Memory B cell (primary cell): ENCODE measurements around the gene ARHGAP40.
"Not testable (repeated sequence)": the region's sequence is repeated elsewhere in the genome, so short reads cannot be mapped to it uniquely, and the experiment has no call there.

Source experiments
- ATAC-seq: fragments of 150-1000 bp; cut with Tn5 transposase; 2 replicates; pipeline ENCODE4 v1.10.0; 2021; ENCODE audit warnings: low read depth, mild to moderate bottlenecking, moderate library complexity
- DNase-seq, 2 donors: peaks; one replicate each; pipeline ENCODE4 v3.0.0; 2022; ENCODE audit warnings: low spot score in 2 of 2
- H3K27ac Mint-ChIP-seq: one replicate; pipeline ENCODE4 v1.8.0; 2022; ENCODE audit warnings: mild to moderate bottlenecking, moderate library complexity, mixed read lengths
- H3K27me3 Mint-ChIP-seq: one replicate; pipeline ENCODE4 v1.8.0; 2022; ENCODE audit warnings: mixed read lengths
- H3K36me3 Mint-ChIP-seq: one replicate; pipeline ENCODE4 v1.8.0; 2022; ENCODE audit warnings: mild to moderate bottlenecking, mixed read lengths
- H3K4me1 Mint-ChIP-seq: one replicate; pipeline ENCODE4 v1.8.0; 2022; ENCODE audit warnings: mixed read lengths
- H3K4me3 Mint-ChIP-seq: one replicate; pipeline ENCODE4 v1.8.0; 2022; ENCODE audit warnings: mild to moderate bottlenecking, moderate library complexity, mixed read lengths
- H3K9me3 Mint-ChIP-seq: one replicate; pipeline ENCODE4 v1.8.0; 2022; ENCODE audit warnings: mixed read lengths

The ARHGAP40 gene

DNA sequence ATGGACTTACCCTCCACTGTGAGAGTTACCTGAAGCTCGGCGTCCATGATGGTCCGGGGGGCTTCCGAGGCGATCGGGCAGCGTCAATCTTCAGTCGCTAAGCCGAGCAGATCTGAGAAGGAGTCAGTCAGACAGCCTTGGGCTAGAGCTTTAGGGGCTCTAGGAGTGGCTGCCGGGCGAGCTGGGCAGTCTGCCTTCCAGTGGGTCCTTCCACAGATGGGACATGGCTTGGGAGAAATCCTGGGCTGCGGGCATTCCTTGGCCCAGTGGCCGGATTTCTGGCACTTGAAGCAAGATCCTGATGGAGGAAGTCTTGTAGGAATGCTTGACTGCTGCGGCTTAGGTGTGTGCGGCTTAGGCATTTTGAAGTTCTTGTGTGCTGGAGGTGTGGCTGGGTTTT lies 5.7 kb upstream of the ARHGAP40 start:
- H3K27ac Mint-ChIP-seq, DNase-seq, ATAC-seq, H3K9me3 Mint-ChIP-seq, H3K4me3 Mint-ChIP-seq, H3K4me1 Mint-ChIP-seq, H3K36me3 Mint-ChIP-seq: not testable (repeated sequence)
- peaks cover 14% of the 10 kb centered on the region for H3K27me3 Mint-ChIP-seq

DNA sequence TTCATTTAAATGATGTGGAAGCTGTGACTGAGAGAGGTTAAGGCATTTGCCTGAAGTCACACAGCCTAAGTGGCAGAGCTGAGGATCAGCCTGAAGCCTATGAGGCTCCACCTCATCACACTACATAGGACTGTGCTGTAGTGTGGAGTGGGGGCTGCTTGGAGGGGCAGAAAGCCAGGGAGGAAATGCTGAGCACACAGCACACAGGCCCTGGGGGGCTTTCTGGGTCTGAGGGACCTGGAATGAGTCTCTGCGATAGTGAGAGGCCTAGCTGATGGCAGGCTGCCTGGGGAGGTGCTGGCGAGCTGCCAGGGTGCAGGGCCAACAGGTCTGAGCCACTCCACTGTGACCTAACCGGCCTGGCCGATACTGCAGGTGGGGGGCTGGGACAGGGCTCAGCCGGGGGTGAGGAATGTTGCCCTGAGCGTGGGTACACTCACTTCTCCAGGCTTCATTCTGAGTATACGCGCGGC lies 2.2 kb upstream of the ARHGAP40 start:
- DNase-seq: no peak
- H3K4me1 Mint-ChIP-seq: peaks cover 4% of the 10 kb centered on the region

DNA sequence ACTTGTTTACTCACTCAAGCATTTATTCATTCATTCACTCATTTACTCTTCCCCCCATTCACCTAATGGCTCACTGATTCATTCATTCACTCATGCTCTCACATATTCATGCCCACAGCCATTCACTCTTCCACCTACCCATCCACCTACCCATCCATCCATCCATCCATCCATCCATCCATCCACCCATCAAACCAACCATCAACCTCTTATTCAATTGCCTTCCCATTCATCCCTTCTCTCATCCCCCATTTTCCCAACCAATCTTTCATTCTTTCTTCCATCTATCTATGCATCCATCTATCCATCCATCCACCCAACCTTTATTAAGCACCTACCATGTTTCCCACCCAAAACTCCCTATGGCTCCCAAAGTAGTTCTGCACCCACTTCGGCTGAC lies 1.6 kb upstream of the ARHGAP40 start:
- H3K9me3 Mint-ChIP-seq: no peaks in the 10 kb centered on the region
- DNase-seq: no peak
- H3K4me3 Mint-ChIP-seq: no peak overlapping the region
- no peak overlapping the region for H3K27ac Mint-ChIP-seq
- ATAC-seq: no peak
- H3K36me3 Mint-ChIP-seq: no peaks in the 10 kb centered on the region
- peaks cover 4% of the 10 kb centered on the region for H3K4me1 Mint-ChIP-seq
- H3K27me3 Mint-ChIP-seq: peaks cover 30% of the 10 kb centered on the region

More for the DNA sequence above, 2.2 kb upstream of the ARHGAP40 start:
- H3K36me3 Mint-ChIP-seq: no peaks in the 10 kb centered on the region
- H3K27me3 Mint-ChIP-seq: peaks cover 27% of the 10 kb centered on the region
- H3K27ac Mint-ChIP-seq: no peak overlapping the region
- H3K4me3 Mint-ChIP-seq: no peak overlapping the region
- no peak for ATAC-seq
- H3K9me3 Mint-ChIP-seq: no peaks in the 10 kb centered on the region

- ATAC-seq (no peak), DNase-seq (no peak)
- Mint-ChIP-seq H3K4me3 (no peak overlapping the region), H3K4me1 (peaks cover 4% of the 10 kb centered on the region), H3K9me3 (no peaks in the 10 kb centered on the region), H3K36me3 (no peaks in the 10 kb centered on the region), H3K27me3 (peaks cover 28% of the 10 kb centered on the region), H3K27ac (no peak overlapping the region)
Measured at GRCh38 chr20:38602185-38602581, 574 bp downstream of the ARHGAP40 start.

DNA sequence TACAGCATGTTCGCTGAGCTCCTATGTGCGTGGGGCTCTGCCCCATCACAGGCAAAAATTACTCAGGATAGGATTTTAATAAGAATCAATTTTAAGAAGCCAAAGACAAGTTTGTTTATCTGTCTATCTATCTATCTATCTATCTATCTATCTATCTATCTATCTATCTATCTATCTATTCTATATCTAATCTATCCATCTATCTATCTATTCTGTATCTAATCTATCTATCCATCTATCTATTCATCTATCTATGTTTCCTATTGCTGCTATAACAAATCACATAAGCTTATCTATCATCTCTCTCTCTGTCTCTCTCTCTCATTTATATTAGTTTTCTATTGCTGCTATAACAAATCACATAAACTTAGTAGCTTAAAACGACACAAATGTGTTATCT lies 1.7 kb downstream of the ARHGAP40 start:
- ATAC-seq (no peak), DNase-seq (no peak)
- peaks cover 26% of the 10 kb centered on the region for H3K27me3 Mint-ChIP-seq
- no peaks in the 10 kb centered on the region for H3K36me3 Mint-ChIP-seq
- H3K27ac Mint-ChIP-seq: no peak overlapping the region
- peaks cover 7% of the 10 kb centered on the region for H3K4me1 Mint-ChIP-seq
- no peaks in the 10 kb centered on the region for H3K9me3 Mint-ChIP-seq
- H3K4me3 Mint-ChIP-seq: no peak overlapping the region

GRCh38 chr20:38604873-38605303 lies 3.3 kb downstream of the ARHGAP40 start:
- no peaks in the 10 kb centered on the region for H3K36me3 Mint-ChIP-seq
- no peak overlapping the region for H3K27ac Mint-ChIP-seq
- no peak overlapping the region for H3K4me3 Mint-ChIP-seq
- DNase-seq (no peak), ATAC-seq (no peak)
- H3K9me3 Mint-ChIP-seq: no peaks in the 10 kb centered on the region
- H3K4me1 Mint-ChIP-seq: peaks cover 7% of the 10 kb centered on the region
- peaks cover 26% of the 10 kb centered on the region for H3K27me3 Mint-ChIP-seq

DNA sequence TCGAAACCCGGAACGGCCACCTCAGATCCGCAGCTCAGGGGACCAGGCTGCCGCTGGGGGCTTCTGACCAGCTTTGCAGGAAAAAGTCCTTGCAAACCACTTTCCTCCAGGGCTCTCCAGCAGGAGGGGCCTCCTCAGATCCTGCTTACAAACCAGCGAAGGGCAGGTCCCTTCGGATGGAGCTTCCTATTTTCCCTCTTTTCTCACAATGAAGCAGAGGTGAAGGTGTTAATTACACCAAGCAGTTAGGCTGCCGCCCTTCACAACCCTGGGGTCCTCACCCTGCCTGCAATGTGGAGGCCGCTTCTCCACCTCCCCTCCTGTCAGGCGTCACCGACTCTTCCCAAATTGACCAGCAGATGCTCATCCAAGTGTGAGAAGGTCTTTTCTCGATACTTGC lies 5.7 kb downstream of the ARHGAP40 start:
- H3K4me3 Mint-ChIP-seq: no peak overlapping the region
- no peak overlapping the region for H3K27ac Mint-ChIP-seq
- ATAC-seq (no peak), DNase-seq (no peak)
- H3K4me1 Mint-ChIP-seq: peaks cover 4% of the 10 kb centered on the region
- peaks cover 17% of the 10 kb centered on the region for H3K27me3 Mint-ChIP-seq
- H3K9me3 Mint-ChIP-seq: no peaks in the 10 kb centered on the region
- no peaks in the 10 kb centered on the region for H3K36me3 Mint-ChIP-seq

GRCh38 chr20:38608188-38608587 lies 6.6 kb downstream of the ARHGAP40 start:
- no peaks in the 10 kb centered on the region for H3K9me3 Mint-ChIP-seq
- peaks cover 21% of the 10 kb centered on the region for H3K27me3 Mint-ChIP-seq
- no peak for ATAC-seq
- no peak overlapping the region for H3K27ac Mint-ChIP-seq
- DNase-seq: no peak
- no peaks in the 10 kb centered on the region for H3K36me3 Mint-ChIP-seq
- H3K4me1 Mint-ChIP-seq: peaks cover 4% of the 10 kb centered on the region
- no peak overlapping the region for H3K4me3 Mint-ChIP-seq

DNA sequence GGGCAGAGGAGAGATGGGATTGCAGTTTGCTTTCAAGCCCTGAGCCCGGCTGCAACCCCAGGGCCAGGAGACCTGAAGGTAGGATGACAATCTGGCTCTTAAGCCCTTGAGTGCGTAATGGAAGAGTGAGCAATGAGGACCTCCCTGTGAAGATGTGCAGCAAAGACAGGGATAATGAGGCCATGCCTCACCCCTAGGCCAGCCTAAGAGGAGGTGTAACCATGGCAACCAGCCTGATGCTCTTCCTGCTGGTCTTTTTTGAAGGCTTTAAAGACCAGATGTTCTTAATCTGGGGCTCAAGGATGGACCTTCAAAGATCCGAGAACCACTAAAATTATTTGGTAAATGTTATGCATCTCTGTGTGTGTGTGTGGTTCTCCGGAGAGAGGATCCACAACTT lies 8.2 kb downstream of the ARHGAP40 start:
- Mint-ChIP-seq H3K4me1 (peaks cover 4% of the 10 kb centered on the region), H3K4me3 (no peak overlapping the region), H3K36me3 (no peaks in the 10 kb centered on the region), H3K27me3 (peaks cover 14% of the 10 kb centered on the region), H3K9me3 (no peaks in the 10 kb centered on the region), H3K27ac (no peak overlapping the region)
- ATAC-seq: no peak
- DNase-seq: no peak

DNA sequence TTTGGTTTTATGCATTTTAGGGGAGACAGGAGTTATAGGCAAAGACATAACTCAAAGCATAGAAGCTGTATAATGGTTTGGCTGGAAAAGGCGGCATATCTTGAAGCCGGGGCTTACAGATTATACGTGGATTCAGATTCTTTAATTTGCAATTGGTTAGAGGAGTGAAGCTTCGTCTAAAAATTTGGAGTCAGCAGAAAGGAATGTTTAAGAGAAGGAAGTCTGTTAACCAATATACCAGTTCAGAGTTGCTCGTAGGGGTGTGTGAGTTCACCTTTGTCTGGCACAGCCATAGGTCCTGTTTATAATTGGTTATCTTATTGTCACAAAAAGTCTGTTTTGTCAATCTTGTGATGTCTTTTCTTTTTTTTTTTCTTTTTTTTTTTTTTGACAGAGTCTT lies 8.9 kb downstream of the ARHGAP40 start:
- Mint-ChIP-seq H3K9me3 (no peaks in the 10 kb centered on the region), H3K27me3 (peaks cover 10% of the 10 kb centered on the region), H3K27ac (no peak overlapping the region), H3K4me3 (no peak overlapping the region), H3K4me1 (peaks cover 4% of the 10 kb centered on the region), H3K36me3 (no peaks in the 10 kb centered on the region)
- no peak for DNase-seq
- ATAC-seq: no peak

- Mint-ChIP-seq H3K27me3 (peaks cover 12% of the 10 kb centered on the region), H3K27ac (no peak overlapping the region), H3K4me1 (peaks cover 4% of the 10 kb centered on the region), H3K9me3 (no peaks in the 10 kb centered on the region), H3K36me3 (no peaks in the 10 kb centered on the region), H3K4me3 (no peak overlapping the region)
- ATAC-seq: no peak
- no peak for DNase-seq
Measured at GRCh38 chr20:38612751-38613515, 11.3 kb downstream of the ARHGAP40 start.

DNA sequence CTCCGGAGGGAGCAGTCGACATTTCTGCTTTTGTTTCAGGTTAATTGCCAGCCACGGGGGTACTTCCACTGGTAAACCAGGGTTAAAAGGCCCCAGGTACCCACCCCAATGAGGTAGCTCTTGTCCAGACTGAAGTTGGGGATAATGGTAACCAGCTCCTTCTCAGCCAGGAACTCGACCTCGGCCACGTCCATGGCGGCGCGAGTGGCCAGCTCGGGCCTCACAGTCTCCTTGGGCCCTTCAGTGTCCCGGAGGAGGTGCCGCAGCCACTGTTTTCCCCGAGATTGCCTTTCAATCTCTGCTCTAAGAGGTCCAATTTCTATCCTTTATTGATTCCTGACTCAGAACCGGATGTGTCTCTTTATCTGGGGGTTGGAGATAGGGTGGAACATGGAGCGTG lies 13.7 kb downstream of the ARHGAP40 start:
- Mint-ChIP-seq H3K27ac (no peak overlapping the region), H3K36me3 (no peaks in the 10 kb centered on the region), H3K4me1 (no peaks in the 10 kb centered on the region), H3K9me3 (no peaks in the 10 kb centered on the region), H3K4me3 (no peak overlapping the region), H3K27me3 (peaks cover 16% of the 10 kb centered on the region)
- ATAC-seq (no peak), DNase-seq (no peak)

- ATAC-seq: no peak
- DNase-seq: no peak
- peaks cover 16% of the 10 kb centered on the region for H3K27me3 Mint-ChIP-seq
- H3K4me1 Mint-ChIP-seq: no peaks in the 10 kb centered on the region
- no peak overlapping the region for H3K27ac Mint-ChIP-seq
- H3K36me3 Mint-ChIP-seq: no peaks in the 10 kb centered on the region
- no peaks in the 10 kb centered on the region for H3K9me3 Mint-ChIP-seq
- H3K4me3 Mint-ChIP-seq: no peak overlapping the region
Measured at GRCh38 chr20:38616457-38616856, 14.8 kb downstream of the ARHGAP40 start.

DNA sequence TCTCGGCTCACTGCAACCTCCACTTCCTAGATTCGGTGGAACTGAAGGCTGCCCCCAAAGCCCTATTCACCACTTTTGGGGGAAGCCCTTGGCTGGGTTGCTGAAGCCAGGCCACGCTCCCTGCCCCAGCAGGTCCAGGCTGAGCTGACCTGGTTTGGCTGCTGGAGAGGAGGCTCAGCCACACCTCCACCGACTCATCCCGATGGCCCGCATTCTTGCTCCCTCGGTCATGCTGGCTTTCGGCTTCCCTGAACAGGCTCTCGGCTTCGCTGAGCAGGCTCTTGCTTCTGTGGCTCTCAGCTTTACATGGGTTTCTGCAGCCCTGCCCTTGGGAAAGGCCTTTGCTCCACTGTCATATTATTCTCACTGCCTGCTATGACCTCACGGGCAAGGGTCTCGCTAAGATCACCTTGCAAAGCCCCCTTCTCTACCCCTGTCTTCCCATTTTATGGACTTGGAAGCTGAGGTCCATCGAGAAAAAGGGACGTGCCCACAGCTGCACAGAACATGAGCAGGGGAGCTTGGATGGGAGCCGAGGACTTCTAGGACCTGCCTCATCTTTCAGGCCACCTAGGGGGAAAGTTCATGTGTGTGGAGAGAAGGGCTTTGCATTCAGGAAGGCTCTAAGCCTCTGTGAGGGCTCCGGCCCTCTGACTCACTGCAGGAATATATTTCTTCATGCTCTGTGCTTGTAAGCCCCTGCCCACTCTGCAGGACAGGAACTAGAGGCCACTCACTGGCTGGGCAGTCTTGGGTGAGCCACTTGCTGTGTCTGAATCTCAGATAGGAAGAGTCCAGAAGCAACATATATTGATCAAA lies 15.6 kb downstream of the ARHGAP40 start:
- Mint-ChIP-seq H3K27me3 (peaks cover 16% of the 10 kb centered on the region), H3K27ac (no peak overlapping the region), H3K36me3 (no peaks in the 10 kb centered on the region), H3K9me3 (no peaks in the 10 kb centered on the region), H3K4me1 (no peaks in the 10 kb centered on the region), H3K4me3 (no peak overlapping the region)
- no peak for DNase-seq
- ATAC-seq: no peak
